ENCODE results near the gene ATP6V0A1.
"Not testable (repeated sequence)": the region's sequence is repeated elsewhere in the genome, so short reads cannot be mapped to it uniquely, and the experiment has no call there.

ATP6V0A1 gene

DNA sequence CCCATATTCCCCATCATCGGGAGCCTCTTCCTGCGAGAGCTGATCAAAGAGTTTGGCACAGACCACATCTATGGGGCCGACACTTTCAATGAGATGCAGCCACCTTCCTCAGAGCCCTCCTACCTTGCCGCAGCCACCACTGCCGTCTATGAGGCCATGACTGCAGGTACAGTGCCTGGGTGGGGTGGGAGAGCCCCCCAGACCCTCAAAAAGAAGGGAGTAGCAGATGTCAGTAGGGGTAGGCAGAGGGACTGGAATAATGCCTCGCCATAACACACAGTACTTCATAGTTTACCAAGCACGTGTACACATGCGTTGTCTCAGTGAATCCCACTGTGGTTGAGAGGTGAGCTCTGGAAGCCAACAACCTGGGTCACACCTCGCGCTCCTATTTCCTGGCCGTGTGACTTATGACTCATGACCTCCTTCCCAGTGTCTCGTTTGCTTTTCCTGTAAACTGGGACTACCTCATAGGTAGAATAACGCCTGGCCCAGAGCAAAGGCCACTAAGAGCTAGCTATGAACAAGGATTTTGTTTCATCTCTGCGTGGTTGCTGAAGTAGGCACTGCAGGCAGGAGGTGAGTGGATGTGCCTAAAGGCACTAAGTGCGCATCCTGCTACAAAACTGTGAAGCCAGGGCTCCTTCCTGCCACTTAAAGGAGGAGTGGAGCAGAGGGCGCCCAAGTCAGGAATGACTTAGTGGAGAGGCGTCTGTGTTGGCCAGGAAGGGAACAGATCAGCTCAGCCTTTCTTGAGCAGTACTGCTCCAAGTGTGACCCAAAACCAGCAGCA lies 82.6 kb downstream of the ATP6V0A1 start:
- DNase-seq = no peak

DNA sequence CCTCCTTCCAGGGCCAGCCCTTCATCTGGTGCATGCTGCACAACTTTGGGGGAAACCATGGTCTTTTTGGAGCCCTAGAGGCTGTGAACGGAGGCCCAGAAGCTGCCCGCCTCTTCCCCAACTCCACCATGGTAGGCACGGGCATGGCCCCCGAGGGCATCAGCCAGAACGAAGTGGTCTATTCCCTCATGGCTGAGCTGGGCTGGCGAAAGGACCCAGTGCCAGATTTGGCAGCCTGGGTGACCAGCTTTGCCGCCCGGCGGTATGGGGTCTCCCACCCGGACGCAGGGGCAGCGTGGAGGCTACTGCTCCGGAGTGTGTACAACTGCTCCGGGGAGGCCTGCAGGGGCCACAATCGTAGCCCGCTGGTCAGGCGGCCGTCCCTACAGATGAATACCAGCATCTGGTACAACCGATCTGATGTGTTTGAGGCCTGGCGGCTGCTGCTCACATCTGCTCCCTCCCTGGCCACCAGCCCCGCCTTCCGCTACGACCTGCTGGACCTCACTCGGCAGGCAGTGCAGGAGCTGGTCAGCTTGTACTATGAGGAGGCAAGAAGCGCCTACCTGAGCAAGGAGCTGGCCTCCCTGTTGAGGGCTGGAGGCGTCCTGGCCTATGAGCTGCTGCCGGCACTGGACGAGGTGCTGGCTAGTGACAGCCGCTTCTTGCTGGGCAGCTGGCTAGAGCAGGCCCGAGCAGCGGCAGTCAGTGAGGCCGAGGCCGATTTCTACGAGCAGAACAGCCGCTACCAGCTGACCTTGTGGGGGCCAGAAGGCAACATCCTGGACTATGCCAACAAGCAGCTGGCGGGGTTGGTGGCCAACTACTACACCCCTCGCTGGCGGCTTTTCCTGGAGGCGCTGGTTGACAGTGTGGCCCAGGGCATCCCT lies 84.8 kb downstream of the ATP6V0A1 start:
- no peak for DNase-seq

DNA sequence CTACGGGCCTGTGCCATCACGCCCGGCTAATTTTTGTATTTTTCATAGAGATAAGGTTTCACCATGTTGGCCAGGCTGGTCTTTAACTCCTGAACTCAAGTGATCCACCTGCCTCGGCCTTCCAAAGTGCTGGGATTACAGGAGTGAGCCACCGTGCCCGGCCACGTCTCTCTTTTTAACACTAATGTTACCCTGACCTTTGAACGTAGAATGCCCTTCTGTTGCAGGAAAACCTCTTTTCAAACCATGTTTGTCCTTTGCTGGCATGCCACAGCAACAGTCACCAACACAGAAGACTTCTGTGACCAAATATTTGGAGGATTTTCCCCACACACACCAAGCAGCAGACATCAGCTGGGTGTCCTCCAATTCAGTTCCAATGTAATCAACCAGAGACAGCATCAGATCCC lies 86.2 kb downstream of the ATP6V0A1 start:
- no peak for DNase-seq

DNA sequence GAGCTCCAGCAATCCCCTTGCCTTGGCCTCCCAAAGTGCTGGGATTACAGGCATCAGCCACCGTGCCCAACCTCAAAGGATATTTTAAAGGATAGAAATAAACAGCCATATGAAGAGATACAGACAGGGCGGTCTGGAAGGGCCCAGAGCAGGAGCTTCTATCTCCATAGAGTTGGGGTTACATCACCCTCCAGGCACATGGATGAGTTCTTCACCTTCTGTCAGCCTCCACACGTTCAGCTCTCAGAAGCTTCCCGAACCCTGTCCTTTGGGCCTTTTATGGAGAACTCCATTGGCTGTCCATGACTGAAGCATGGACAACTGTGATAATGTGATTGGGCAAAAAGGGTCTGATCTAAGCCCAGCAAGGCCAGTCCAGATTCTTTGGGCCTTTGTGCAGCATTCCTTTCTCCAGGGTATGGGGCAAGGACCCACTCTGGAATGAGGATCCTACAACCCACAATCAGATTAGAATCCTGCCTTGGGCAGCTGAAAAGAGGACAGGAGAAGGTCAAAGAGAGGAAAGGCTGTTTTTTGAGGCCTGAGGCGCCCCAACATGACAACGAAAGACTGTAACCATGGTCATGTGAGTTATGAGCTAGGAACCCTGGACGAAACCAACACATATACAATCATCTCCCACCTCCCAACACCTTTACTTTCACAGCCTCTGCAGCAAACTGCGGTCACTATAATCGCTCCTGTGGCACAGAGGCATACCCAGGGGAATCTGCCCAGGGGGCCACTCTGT lies 87.3 kb downstream of the ATP6V0A1 start:
- not testable (repeated sequence) for DNase-seq

DNA sequence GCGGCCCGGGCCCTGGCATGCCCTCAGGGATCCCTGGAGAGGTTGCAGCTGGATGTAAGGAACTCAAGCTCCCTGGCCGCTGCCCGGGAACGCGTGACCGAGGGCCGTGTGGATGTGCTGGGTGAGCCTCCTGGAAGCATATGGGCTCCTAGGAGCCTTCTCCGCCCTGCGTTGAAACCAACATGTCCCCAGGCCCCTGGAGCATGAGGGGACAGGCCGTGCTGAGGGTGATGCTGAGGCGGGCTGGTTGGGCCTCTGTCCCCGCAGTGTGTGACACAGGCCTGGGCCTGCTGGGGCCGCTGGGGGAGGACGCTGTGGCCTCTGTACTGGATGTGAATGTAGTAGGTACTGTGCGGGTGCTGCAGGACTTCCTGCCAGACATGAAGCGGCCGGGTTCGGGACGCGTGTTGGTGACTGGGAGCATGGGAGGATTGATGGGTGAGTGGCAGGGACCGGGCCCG lies 88.4 kb downstream of the ATP6V0A1 start:
- no peak for DNase-seq

DNA sequence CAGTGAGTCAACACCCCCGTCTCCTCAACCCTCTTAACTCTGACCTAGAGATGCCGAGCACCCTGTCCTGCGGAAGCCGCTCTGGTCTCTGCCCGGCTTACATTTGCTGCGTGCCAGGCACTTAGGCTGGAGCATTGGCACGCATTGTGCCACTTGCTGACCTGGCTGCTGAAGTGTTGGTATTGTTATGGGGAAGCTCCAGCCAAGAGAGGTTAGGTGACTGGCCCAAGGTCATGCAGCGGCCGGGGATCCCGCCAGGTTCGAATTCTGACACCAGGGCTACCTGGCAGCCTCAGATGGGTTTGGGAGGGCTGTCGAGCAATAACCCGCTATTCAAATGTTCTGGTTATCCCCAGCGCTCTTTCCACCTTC lies 89.0 kb downstream of the ATP6V0A1 start:
- DNase-seq = no peak

DNA sequence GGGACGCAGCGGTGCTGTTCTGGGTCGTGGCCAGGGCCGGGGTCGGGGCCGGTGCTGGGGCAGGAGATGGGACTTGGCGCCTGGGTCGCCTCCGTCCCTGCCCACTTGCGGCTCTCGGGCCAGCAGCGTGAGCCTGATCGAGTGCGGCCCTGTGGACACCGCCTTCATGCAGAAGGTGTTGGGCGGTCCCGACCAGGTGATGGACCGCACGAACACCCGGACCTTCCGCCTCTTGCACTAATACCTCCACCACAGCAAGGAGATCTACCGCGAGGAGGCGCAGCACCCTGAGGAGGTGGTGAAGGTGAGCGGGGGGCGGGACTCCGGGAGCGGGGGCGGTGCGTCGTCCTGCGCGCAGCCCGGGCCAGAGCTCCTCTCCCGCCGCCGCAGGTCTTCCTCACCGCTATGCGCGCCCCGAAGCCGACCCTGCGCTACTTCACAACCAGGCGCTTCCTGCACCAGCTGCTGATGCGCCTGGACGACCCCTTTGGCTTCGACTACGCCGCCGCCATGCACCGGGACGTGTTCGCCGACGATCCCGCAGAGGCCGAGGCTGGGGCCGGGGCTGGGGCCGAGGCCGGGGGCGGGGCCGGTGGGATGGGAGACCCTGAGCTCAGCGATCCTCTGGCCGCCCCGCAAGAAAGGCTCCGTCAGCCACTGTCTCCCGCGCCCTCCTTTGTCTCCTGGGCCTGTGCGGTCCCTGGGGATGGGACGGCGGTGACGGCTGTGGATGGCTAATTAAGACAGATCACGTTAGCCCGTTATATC lies 89.6 kb downstream of the ATP6V0A1 start:
- DNase-seq = peak in 1 of 3 donors; percentile 25

DNA sequence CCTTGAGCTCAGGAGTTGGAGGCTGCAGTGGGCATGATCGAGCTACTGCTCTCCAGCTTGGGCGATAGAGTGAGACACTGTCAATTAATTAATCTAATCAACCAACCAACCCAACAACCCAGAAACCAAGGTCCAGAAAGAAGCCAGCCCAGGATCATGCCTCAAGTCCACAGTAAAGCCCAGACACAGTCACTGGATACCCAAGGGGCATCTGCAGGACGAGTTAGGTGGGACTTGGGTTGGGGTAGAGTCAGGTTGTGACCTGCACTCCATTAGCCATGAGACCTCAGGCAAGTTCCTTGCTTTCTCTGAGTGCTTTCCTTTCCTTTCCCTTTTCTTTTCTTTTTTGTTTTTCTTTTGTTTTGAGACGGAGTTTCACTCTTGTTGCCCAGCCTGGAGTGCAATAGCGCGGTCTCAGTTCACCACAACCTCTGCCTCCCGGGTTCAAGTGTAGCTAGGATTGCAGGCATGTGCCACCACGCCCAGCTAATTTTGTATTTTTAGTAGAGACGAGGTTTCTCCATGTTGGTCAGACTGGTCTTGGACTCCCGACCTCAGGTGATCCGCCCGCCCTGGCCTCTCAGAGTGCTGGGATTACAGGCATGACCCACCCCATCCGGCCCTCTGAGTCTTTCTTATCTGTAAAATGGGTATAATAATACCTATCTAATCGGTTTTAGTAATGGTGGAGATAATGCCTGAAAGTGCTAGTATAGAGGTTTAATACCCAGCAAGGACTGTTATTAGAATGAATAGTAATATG lies 90.5 kb downstream of the ATP6V0A1 start:
- DNase-seq = no peak

DNA sequence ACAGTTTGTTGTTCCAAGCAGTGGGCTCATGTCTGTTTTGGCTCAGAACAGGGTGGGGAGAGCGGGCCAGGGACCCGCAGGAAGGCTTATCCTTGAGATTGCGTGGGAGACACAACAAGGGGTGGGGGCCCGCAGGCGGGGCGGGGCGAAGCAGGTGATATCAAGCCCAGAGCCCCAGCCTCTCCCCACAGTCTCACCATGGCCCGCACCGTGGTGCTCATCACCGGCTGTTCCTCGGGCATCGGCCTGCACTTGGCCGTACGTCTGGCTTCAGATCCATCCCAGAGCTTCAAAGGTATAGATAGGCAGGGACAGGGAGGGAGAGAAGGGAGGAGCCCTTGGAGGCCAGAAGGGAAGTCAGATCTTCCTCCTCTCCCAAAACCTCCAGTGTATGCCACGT lies 94.1 kb downstream of the ATP6V0A1 start, which contains the start of gene HSD17B1:
Gene HSD17B1, plus strand, starts transcription at position 188 of the 400 bp plus-strand sequence. Its CDS starts 11 bp downstream, at position 199.
- DNase-seq = not testable (repeated sequence)

DNA sequence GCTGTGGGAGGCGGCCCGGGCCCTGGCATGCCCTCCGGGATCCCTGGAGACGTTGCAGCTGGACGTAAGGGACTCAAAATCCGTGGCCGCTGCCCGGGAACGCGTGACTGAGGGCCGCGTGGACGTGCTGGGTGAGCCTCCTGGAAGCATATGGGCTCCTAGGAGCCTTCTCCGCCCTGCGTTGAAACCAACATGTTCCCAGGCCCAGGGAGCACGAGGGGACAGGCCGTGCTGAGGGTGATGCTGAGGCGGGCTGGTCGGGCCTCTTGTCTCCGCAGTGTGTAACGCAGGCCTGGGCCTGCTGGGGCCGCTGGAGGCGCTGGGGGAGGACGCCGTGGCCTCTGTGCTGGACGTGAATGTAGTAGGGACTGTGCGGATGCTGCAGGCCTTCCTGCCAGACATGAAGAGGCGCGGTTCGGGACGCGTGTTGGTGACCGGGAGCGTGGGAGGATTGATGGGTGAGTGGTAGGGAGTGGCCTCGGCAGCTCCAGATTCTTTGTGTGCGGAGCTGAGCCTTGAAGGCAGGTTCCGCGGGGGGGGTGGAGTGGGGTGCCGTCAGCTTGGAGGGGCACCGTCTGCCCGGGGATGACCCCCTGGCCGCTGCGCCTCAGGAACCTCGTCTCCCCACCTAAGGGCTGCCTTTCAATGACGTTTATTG lies 94.6 kb downstream of the ATP6V0A1 start:
- DNase-seq = no peak

DNA sequence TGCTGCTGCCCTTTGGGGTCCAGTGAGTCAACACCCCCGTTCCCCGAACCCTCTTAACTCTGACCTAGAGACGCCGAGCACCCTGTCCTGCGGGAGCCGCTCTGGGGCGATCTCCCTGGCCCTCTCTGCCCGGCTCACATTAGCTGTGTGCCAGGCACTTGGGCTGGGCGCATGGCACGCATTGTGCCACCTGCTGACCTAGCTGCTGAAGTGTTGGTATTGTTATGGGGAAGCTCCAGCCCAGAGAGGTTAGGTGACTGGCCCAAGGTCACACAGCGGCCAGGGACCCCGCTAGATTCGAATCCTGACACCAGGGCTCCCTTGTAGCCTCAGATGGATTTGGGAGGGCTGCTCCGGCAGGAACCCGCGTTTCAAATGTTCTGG lies 95.2 kb downstream of the ATP6V0A1 start:
- DNase-seq = no peak

DNA sequence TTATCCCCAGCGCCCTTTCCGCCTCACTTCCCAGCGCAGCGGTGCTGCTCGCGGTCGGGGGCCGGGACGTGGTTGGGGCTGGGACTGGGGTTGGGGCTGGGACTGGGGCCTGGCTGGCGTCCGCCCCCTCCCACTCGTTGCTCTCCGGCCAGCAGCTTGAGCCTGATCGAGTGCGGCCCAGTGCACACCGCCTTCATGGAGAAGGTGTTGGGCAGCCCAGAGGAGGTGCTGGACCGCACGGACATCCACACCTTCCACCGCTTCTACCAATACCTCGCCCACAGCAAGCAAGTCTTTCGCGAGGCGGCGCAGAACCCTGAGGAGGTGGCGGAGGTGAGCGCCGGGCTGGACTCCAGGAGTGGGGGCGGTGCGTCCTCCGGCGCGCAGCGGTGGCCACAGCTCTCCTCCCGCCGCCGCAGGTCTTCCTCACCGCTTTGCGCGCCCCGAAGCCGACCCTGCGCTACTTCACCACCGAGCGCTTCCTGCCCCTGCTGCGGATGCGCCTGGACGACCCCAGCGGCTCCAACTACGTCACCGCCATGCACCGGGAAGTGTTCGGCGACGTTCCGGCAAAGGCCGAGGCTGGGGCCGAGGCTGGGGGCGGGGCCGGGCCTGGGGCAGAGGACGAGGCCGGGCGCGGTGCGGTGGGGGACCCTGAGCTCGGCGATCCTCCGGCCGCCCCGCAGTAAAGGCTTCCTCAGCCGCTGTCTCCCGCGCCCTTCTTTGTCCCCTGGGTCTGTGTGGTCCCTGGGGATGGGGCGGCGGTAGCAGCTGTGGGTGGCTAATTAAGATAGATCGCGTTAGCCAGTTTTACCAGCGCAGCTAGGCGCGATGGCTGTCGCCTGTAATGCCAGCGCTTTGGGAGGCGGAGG lies 95.8 kb downstream of the ATP6V0A1 start:
- peak; percentile 71 to 89 (median 76) for DNase-seq

DNA sequence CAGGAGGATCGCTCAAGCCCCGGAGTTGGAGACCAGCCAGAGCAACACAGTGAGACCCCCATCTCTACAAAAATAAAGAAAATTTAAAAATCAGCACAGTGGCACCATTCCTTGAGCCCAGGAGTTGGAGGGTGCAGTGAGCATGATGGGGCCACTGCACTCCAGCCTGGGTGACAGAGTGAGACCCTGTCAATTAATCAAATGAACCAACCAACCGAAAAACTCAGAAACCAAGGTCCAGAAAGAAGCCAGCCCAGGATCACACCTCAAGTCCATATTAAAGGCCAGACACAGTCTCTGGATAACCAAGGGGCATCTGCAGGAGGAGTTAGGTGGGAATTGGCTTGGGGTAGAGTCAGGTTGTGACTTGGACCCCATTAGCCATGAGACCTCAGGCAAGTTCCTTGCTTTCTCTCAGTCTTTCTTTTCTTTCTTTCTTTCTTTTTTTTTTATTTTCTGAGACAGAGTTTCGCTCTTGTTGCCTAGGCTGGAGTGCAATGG lies 96.5 kb downstream of the ATP6V0A1 start:
- DNase-seq = no peak

DNA sequence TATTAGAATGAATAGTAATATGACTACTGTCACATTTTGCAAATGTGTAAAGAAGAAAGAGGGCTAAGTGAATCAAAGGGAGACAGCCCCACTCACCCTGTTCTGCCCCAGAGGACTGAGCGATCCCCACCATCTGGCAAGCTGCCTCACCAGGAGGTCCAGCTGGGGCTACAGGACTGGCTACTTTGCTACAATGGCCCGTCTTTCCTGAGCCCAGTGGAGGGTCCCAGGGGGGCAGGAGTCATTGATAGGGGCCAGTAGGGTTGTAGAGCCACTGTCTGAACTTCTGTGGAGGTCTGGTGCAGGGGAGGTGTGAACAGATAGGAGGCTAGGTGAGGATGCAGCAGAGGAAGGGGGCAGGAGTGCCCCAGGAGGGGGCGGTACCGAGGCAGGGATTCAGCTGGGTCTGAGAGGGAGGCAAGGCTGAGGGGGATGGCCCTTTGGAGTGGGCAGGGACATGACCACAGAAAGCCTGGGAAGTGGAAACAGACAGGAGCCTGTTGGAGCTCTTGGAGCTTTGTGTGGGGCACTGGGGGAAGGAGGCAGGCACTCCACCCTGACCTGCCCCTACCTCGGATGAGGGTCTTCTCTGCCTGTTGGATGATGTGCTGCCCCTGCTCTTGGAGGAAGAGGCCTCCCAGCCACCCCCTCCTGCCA lies 97.4 kb downstream of the ATP6V0A1 start:
- DNase-seq = peak in 1 of 3 donors; percentile 26

DNA sequence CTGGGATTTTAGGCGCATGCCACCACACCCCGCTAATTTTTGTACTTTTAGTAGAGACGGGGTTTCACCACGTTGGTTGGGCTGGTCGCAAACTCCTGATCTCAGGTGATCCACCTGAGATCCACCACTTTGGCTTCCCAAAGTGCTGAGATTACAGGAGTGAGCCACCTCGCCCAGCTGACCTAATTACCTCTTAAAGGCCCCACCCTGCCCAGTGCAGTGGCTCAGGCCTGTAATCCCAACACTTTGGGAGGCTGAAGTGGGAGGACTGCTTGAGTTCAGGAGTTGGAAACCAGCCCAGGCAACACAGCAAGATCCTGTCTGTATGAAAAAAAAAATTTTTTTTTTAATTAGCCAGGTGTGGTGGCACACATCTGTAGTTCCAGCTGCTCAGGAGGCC lies 100.4 kb downstream of the ATP6V0A1 start:
- no peak for DNase-seq

DNA sequence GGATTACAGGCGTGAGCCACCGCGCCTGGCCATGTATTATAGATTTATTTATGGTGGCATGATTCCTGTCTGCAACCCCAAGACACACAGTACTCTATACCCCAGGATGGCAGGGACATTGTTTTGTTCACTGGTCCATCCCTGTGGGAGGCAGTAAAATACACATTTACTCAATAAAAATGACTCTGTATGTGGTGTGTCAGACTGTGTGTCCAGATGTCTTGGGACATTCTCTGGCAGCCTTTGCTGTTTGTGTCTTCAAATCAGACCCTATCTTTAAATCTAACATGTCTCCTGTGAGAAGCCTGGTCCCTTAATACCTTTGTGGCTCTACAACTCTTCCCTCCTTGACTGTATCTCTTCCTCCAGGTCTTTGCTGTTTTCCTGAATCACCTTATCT lies 101.6 kb downstream of the ATP6V0A1 start:
- no peak for DNase-seq

DNA sequence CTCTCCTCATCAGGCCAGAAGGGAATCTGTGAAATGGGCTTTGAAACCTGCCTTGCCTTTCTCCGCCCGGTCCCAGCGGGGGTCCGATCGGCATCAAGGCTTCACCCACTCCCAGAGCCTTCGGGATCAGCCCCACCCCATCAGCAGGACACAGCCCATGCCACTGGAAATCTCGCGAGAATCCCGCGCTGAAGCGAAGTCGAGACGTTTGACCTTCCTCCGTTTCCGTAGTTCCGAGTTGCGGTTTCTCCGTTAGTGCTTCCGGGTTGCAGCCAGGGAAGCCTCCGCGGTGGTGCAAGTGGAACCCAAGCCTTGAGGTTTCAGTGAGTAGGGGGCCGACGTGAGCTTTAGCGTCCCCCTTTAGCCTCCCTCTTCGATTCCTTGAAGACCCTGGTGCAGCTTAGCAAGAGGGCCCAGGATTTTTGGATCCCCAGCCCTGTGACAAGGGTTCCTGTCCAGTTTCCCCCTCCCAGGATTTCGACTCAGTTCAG lies 103.3 kb downstream of the ATP6V0A1 start, which contains the start of gene COASY:
Gene COASY, plus strand, starts transcription at position 252 of the 491 bp plus-strand sequence. CDS start 475 bp downstream, outside the sequence.
- peak; percentile 98 to 99 (median 99) for DNase-seq

DNA sequence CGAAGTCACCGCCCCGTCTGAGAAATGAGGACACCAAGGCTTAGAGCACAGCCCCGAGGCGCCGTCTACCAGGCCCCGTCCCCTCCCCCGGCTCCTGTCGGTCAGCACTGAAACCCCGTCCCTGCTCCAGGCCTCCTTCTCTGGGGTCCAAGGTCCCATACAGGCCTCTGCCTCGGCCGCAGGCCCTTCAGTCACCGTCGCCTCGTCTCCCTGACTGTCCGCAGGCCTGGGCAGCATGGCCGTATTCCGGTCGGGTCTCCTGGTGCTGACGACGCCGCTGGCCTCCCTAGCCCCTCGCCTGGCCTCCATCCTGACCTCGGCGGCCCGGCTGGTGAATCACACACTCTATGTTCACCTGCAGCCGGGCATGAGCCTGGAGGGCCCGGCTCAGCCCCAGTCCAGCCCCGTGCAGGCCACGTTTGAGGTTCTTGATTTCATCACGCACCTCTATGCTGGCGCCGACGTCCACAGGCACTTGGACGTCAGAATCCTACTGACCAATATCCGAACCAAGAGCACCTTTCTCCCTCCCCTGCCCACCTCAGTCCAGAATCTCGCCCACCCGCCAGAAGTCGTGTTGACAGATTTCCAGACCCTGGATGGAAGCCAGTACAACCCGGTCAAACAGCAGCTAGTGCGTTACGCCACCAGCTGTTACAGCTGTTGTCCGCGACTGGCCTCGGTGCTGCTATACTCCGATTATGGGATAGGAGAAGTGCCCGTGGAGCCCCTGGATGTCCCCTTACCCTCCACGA lies 103.9 kb downstream of the ATP6V0A1 start:
- DNase-seq = peak in 2 of 3 donors; percentile 71 to 78

Data from suppressor macrophage treated with lipopolysaccharide for 1 hour (primary cell).